Motor neuron (in vitro differentiated cells): Measurements from ENCODE around the gene PTGES. TPM values are rescaled to one million over a fixed set of nuclear protein-coding genes. Genes with fewer than 3 reads are reported as not detected.
"Not testable (repeated sequence)": the region's sequence is repeated elsewhere in the genome, so short reads cannot be mapped to it uniquely, and the experiment has no call there.

Experiments
- ATAC-seq, 8 experiments: fragments of 200-7000 bp; cut with Tn5 transposase; replicated peaks in 6 of 8; 2 replicates each; pipeline ENCODE4 v1.8.0; 2021; ENCODE audit warnings: mild to moderate bottlenecking in 8 of 8, moderate library complexity in 8 of 8
- H3K27ac ChIP-seq, 2 donors: fragments of 250-450 bp; sonication (Bioruptor Pico); 2 replicates each; pipeline ENCODE4 v1.9.0; 2021; ENCODE audit warnings: antibody characterized with exemption in 2 of 2, mild to moderate bottlenecking in 2 of 2, moderate library complexity in 1 of 2
- H3K4me1 ChIP-seq, 2 donors: fragments of 250-450 bp; sonication (Bioruptor Pico); replicated peaks in 1 of 2; 2 replicates each; pipeline ENCODE4 v1.6.1; 2021; ENCODE audit warnings: antibody characterized with exemption in 2 of 2, mild to moderate bottlenecking in 2 of 2, moderate library complexity in 1 of 2
- H3K4me3 ChIP-seq, 5 donors: fragments of 250-450 bp; sonication (Bioruptor Pico); 2 replicates each; pipeline ENCODE4 v1.9.0; 2021; ENCODE audit warnings: antibody characterized with exemption in 5 of 5, mild to moderate bottlenecking in 5 of 5, moderate library complexity in 4 of 5
- WGBS, 10 experiments: fragments of 450-650 bp; shearing (Covaris generic); methylation state at CpG; one replicate each; pipeline ENCODE4 v1.0.0; 2022; 5-methylcytosine and 5-hydroxymethylcytosine counted together
- in situ Hi-C, 9 experiments: fragments of 400-800 bp; cut with MboI; loops; one replicate each; pipeline ENCODE4 v1.15.0; 2021; ENCODE audit warnings: low sequenced_read_pairs in 9 of 9, low pct_unique_long_range_greater_than_20kb in 2 of 9; ENCODE audit not compliant: unreplicated experiment in 9 of 9
- total RNA-seq, 8 experiments: library from RNA; unstranded; fragments of 300-600 nt; gene quantifications; 2 replicates each; pipeline versions ENCODE4 v1.2.3 to v1.2.4, GENCODE V29; 2022

Gene PTGES
- 100 to 1,000 TPM in 1 of 8 experiments, 10 to 100 TPM in 1, 1 to 10 TPM in 4, under 1 TPM in 2; 0.77 to 215 (median 1.9) TPM for total RNA-seq

- 0 to 100% (median 10%) methylated on average over 1 to 5 of the region's 23 CpGs; no CpG with 5 or more reads in 4 of the 10 experiments for WGBS, 10 experiments
- peak within 1 kb of the TSS in 2 of 5 donors; percentile 6 to 20 for H3K4me3 ChIP-seq
- no peak within 1 kb of the TSS for H3K27ac ChIP-seq
- H3K4me1 ChIP-seq: peaks cover 10 to 16% of the 10 kb centered on the region in 2 donors
- ATAC-seq: peak; percentile 87 to 99 (median 98)
- in situ Hi-C loops: no loop called here
Observed at GRCh38 chr9:129752900-129753729, at the start of gene PTGES. PTGES (minus strand) TSS chr9:129753042; CDS start chr9:129753012, 30 bp downstream.

GRCh38 chr9:129801504-129801903, 48.7 kb upstream of the PTGES start:
- Histone ChIP-seq H3K4me3 (no peak overlapping the region), H3K4me1 (peaks cover 6 to 7% of the 10 kb centered on the region in 2 donors), H3K27ac (no peak overlapping the region)
- in situ Hi-C loops: no loop called here
- 82 to 100% (median 87%) methylated on average over 1 to 16 of the region's 17 CpGs; no CpG with 5 or more reads in 2 of the 10 experiments for WGBS, 10 experiments
- no peak for ATAC-seq

GRCh38 chr9:129798973-129799372, 46.1 kb upstream of the PTGES start:
- no peak for ATAC-seq
- no peak overlapping the region for H3K27ac ChIP-seq
- 35 to 100% (median 67%) methylated on average over 1 to 5 of the region's 6 CpGs; no CpG with 5 or more reads in 5 of the 10 experiments for WGBS, 10 experiments
- in situ Hi-C loops: loop anchor here in 6 of 9 experiments (25.0 kb wide), 3 partner anchors 137 to 662 kb away; partner anchors contain the start of genes ASB6 (in 5 of the 6), NTMT1 (in 5 of the 6) and PRRX2 (in 1 of the 6)
- peaks cover 2% of the 10 kb centered on the region in 2 donors for H3K4me1 ChIP-seq
- no peak overlapping the region for H3K4me3 ChIP-seq

- WGBS, 10 experiments: 50 to 76% (median 70%) methylated on average over 1 to 2 of the region's 2 CpGs; no CpG with 5 or more reads in 7 of the 10 experiments
- ATAC-seq, H3K4me1 ChIP-seq, H3K4me3 ChIP-seq, H3K27ac ChIP-seq: not testable (repeated sequence)
- in situ Hi-C loops: loop anchor here in 6 of 9 experiments (25.0 kb wide), 3 partner anchors 134 to 659 kb away; partner anchors contain the start of genes ASB6 (in 5 of the 6), NTMT1 (in 5 of the 6) and PRRX2 (in 1 of the 6)
Observed at GRCh38 chr9:129796029-129796428, 43.2 kb upstream of the PTGES start.

GRCh38 chr9:129794549-129794948, 41.7 kb upstream of the PTGES start:
- 39 to 100% (median 66%) methylated on average over 2 to 8 of the region's 8 CpGs; no CpG with 5 or more reads in 3 of the 10 experiments for WGBS, 10 experiments
- H3K4me3 ChIP-seq: no peak overlapping the region
- ATAC-seq: no peak
- H3K4me1 ChIP-seq: no peaks in the 10 kb centered on the region
- in situ Hi-C loops: loop anchor here in 6 of 9 experiments (25.0 kb wide), 3 partner anchors 132 to 657 kb away; partner anchors contain the start of genes ASB6 (in 5 of the 6), NTMT1 (in 5 of the 6) and PRRX2 (in 1 of the 6)
- H3K27ac ChIP-seq: no peak overlapping the region

- 0 to 100% (median 52%) methylated on average over 1 to 5 of the region's 10 CpGs; no CpG with 5 or more reads in 4 of the 10 experiments for WGBS, 10 experiments
Observed at GRCh38 chr9:129786481-129786880, 33.6 kb upstream of the PTGES start.

GRCh38 chr9:129785866-129786265, 33.0 kb upstream of the PTGES start:
- 20 to 83% (median 67%) methylated on average over 1 of the region's 1 CpG; no CpG with 5 or more reads in 5 of the 10 experiments for WGBS, 10 experiments
- no peak for ATAC-seq
- Histone ChIP-seq H3K27ac (no peak overlapping the region), H3K4me1 (no peaks in the 10 kb centered on the region), H3K4me3 (no peak overlapping the region)
- in situ Hi-C loops: loop anchor here in 8 of 9 experiments (10.0 to 25.0 kb wide), 7 partner anchors 51 to 651 kb away; partner anchors contain the start of genes ASB6 (in 6 of the 8), NTMT1 (in 5 of the 8) and PRRX2 (in 1 of the 8)

More at GRCh38 chr9:129786481-129786880, 33.6 kb upstream of the PTGES start:
- ATAC-seq: peak in 1 of 8 experiments; percentile 15
- Histone ChIP-seq H3K4me1 (no peaks in the 10 kb centered on the region), H3K4me3 (no peak overlapping the region), H3K27ac (no peak overlapping the region)
- in situ Hi-C loops: loop anchor here in 8 of 9 experiments (10.0 to 25.0 kb wide), 7 partner anchors 52 to 652 kb away; partner anchors contain the start of genes ASB6 (in 6 of the 8), NTMT1 (in 5 of the 8) and PRRX2 (in 1 of the 8)

- H3K4me3 ChIP-seq, H3K4me1 ChIP-seq, H3K27ac ChIP-seq: not testable (repeated sequence)
- 5 to 83% (median 40%) methylated on average over 1 to 11 of the region's 11 CpGs; no CpG with 5 or more reads in 2 of the 10 experiments for WGBS, 10 experiments
- peak in 2 of 8 experiments; percentile 28 to 57 for ATAC-seq
- in situ Hi-C loops: loop anchor here in 8 of 9 experiments (5.0 to 25.0 kb wide), 8 partner anchors 48 to 650 kb away; partner anchors contain the start of genes ASB6 (in 6 of the 8), NTMT1 (in 5 of the 8) and PRRX2 (in 1 of the 8)
Observed at GRCh38 chr9:129784970-129785369, 32.1 kb upstream of the PTGES start.

GRCh38 chr9:129783516-129784361, 30.9 kb upstream of the PTGES start:
- H3K4me1 ChIP-seq: no peaks in the 10 kb centered on the region
- H3K27ac ChIP-seq: no peak overlapping the region
- H3K4me3 ChIP-seq: no peak overlapping the region
- peak; percentile 74 to 99 (median 93) for ATAC-seq
- in situ Hi-C loops: loop anchor here in 8 of 9 experiments (5.0 to 25.0 kb wide), 8 partner anchors 46 to 649 kb away; partner anchors contain the start of genes ASB6 (in 6 of the 8), NTMT1 (in 5 of the 8) and PRRX2 (in 1 of the 8)
- WGBS, 10 experiments: 0 to 64% (median 29%) methylated on average over 1 to 10 of the region's 14 CpGs

- ATAC-seq: no peak
Observed at GRCh38 chr9:129781981-129782380, 29.1 kb upstream of the PTGES start.

GRCh38 chr9:129781131-129781530, 28.3 kb upstream of the PTGES start:
- Histone ChIP-seq H3K27ac (no peak overlapping the region), H3K4me3 (no peak overlapping the region), H3K4me1 (peaks cover 14 to 15% of the 10 kb centered on the region in 2 donors)
- 73 to 100% (median 77%) methylated on average over 1 to 8 of the region's 8 CpGs for WGBS, 10 experiments
- ATAC-seq: no peak
- in situ Hi-C loops: loop anchor here in 8 of 9 experiments (5.0 to 25.0 kb wide), 8 partner anchors 44 to 646 kb away; partner anchors contain the start of genes ASB6 (in 6 of the 8), NTMT1 (in 5 of the 8) and PRRX2 (in 1 of the 8)

More at GRCh38 chr9:129781981-129782380, 29.1 kb upstream of the PTGES start:
- Histone ChIP-seq H3K27ac (no peak overlapping the region), H3K4me3 (no peak overlapping the region), H3K4me1 (peaks cover 8 to 9% of the 10 kb centered on the region in 2 donors)
- in situ Hi-C loops: loop anchor here in 8 of 9 experiments (5.0 to 25.0 kb wide), 8 partner anchors 45 to 647 kb away; partner anchors contain the start of genes ASB6 (in 6 of the 8), NTMT1 (in 5 of the 8) and PRRX2 (in 1 of the 8)
- WGBS, 10 experiments: 56 to 100% (median 76%) methylated on average over 1 to 5 of the region's 5 CpGs; no CpG with 5 or more reads in 2 of the 10 experiments
